ENCODE measurements around the gene ZNF185.

DNA sequence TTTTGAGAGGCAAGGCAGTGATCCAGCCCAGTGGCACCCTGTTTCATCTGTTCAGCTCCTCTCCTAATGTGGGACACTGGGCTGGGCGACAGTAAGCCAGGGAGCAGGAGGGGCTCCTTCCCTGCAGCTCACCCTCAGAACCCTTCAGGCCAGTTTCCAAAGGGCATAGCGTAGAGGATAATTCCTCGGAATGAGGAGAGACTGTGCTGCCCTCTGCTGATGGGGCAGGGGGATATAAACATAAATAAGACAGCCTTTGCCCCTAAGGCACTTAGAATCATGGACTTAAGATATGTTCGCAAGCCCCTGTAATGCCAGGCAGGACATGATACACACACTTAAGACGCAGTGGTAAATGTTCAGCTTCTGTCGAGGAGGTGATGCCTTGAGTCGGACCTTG lies 27.9 kb upstream of the ZNF185 start:
- TF ChIP-seq TARDBP (IDR thresholded peaks at IDR 0.05) (no peak), SUZ12 (IDR thresholded peaks at IDR 0.05) (no peak), FOXK2 (IDR thresholded peaks at IDR 0.05) (no peak), LEF1 (IDR thresholded peaks at IDR 0.05; ENCODE audit: borderline replicate concordance) (no peak), PKNOX1 (IDR thresholded peaks at IDR 0.05) (no peak), CTBP1 (IDR thresholded peaks at IDR 0.05; ENCODE audit: borderline replicate concordance) (no peak)

Data from HEK293T (cell line).